Stimulated activated CD8-positive, alpha-beta memory T cell treated with anti-CD3 and anti-CD28 coated beads, Interleukin-15, amount 100 ng/mL, for 24 hours (primary cell): ENCODE results near the gene MYOCOS.
"Not testable (repeated sequence)": the region's sequence is repeated elsewhere in the genome, so short reads cannot be mapped to it uniquely, and the experiment has no call there.

Experiments used
- DNase-seq: peaks from one replicate; pipeline ENCODE4 v3.0.0-alpha.2; 2020; ENCODE audit warnings: low read depth

MYOCOS gene

DNA sequence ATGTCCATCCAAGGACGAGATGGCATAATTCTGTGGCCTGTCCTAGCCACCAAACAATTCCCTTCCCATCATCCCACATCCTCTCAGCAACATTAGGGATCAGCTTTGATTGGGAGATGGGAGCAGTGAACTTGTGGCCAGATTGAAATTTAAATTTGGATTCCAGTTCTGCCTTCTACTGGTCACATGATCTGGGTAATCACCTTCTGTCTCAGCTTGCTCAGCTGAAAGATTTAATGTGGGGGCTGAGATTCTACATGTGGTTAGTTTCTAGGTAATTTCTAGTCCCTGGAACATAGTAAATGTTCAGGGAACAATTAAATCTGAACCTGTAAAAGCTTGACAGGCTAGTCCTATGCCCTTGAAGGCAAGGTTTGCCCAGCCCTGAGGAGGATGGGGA, 3.2 kb downstream of the MYOCOS start:
- no peak for DNase-seq

DNA sequence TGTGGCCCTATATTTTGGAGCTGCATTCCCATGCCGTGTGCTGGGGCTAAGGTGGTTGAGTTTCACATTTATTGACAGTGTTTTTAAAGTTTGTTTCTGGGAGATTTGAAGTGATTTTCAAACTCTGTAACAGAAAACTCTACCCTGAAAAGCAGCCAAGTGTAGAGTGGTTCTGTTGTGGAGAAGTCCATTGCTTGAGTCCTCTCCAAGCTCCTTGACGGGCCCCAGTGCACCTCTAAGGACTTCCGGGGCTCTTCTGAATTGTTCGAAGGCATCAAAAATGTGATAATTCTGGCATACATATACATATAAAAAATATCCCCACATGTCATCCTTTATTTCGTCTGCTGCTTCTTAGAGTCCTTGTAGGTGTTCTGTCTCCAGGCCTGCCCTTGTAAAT, 5.0 kb downstream of the MYOCOS start:
- no peak for DNase-seq

DNA sequence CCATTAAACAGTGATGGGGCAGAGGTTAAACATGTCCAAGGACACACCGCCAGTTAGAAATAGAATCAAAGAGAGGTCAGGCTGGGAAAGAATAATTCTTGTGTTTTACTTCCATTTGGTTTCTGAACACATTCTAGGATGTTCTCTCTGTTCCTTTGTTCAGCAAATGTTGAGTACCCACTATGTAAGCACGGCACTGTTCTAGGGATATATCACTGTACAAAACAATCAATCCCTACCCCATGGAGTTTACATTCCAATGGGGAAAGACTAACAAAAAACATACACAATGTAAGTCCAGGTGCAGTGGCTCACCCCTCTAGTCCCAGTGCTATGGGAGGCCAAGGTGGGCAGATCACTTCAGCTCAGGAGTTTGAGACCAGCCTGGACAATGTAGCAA, 6.2 kb downstream of the MYOCOS start:
- DNase-seq, result no peak

DNA sequence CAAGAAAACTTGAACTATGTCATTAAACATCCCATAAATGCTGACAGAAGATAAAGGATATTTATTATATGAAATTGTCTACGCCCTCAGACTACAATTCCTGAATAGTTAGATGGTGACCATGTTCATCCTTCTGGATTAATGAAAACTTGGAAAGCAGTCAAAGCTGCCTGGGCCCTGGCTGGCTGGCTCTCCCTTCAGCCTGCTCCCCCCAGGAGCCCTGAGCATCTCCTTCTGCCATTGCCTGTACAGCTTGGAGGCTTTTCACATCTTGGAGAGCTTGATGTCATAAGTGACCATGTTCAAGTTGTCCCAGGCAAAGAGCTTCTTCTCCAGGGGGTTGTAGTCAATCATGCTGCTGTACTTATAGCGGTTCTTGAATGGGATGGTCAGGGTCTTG, 13.6 kb downstream of the MYOCOS start:
- no peak for DNase-seq

DNA sequence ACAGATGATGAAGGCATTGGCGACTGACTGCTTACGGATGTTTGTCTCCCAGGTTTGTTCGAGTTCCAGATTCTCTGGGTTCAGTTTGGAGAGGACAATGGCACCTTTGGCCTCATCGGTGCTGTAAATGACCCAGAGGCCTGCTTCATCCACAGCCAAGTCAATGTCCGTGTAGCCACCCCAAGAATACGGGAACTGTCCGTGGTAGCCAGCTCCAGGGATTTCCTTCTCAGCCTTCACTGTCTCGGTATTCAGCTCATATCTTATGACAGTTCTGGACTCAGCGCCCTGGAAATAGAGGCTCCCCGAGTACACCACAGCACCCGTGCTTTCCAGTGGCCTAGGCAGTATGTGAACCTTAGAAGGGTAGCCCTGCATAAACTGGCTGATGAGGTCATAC, 14.1 kb downstream of the MYOCOS start:
- DNase-seq, result no peak

DNA sequence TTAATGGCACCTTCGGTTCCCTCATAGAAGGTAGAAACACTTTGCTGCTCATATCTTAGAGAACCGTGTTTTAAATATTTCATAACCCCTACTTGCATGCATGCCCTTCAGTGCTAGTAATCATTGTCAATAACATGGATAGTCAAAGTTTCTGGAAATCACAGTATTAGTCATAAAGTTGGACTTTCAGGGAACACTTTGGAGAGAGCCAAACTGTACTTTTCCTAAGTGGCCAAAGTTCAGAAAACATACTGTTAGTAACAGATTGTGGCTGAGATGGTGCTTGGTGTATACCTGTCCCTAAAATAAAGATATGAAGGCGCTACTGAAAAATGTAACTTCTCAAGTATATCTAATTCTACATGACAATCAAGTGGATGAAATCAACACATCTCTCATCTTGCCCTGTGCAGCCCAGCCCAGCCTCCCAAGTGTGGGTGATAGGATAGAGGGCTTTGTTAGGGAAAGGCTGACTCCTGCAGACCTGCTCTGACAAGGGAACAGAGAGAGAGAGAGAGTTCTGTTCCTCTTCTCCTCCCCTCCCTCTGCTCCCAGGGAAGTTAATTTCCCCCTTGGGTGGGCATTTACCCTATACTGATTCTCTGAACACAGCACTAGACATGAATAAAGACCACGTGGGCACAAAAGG, 16.0 kb downstream of the MYOCOS start:
- DNase-seq, result no peak

DNA sequence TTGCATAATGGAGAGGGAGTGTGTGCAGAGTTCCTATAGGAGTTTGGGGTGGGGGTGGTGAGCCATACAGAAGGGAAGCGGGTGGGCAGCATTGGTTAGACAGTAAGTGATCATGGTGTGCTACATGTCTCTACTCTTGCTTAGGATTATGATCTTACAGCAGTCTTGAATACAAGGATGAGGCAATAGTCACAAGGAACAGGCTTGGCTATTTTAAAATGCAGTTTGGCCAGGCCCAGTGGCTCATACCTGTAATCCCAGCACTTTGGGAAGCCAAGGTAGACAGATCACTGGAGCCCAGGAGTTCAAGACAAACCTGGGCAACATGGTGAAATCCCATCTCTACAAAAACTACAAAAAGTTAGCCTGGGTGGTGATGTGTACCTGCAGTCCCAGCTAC, 18.2 kb downstream of the MYOCOS start:
- DNase-seq, result no peak

DNA sequence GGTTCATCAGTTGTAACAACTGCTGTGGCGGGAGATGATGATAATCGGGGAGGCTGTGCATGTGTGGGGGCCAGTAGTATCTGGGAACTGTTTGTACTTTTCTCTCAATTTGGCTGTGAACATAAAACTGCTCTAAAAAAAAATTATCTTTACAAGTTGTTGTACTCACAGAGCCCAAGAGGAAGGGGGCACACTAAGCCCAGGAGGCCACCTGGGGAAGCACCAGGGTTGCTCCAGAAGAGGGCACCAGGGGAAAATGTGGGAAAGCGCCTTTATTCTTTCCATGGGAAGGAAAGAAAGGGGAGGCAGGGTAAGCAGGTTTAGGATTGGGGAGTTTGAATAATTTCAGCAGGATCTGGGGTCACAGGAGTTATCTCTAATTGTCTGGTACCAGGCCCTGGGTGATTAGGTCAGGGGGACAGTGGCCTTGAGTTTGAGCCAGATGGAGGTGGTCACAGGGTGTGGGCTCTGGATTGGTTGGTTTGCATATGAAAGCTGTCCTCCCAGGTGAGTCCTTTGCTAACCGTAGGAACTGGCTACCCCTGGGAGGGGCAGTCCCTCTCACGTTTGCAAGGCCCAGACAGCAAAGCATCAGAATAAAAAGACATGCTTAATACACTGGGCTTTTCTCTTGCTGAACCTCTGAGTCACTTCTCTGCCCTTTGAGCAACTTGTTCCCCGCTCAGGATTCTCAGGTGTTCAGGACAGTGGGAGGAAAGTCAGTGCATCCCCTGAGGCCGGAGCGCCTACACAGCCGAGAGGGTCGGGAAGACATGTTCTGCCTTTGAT, 19.2 kb downstream of the MYOCOS start:
- no peak for DNase-seq

DNA sequence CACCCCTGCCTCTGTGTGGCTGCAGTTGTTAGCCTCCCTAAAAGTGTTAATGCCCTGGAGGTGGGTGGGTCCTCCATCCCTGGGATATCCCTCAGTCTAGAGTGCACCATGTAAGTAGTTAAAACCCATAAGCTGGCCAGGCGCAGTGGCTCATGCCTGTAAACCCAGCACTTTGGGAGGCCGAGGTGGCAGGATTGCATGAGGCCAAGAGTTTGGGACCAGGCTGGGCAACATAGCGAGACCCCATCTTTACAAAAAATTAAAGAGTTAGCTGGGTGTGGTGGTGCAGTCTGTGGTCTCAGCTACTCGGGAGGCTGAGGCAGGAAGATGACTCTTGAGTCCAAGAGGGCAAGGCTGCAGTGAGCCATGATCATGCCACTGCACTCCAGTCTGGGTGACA, 20.2 kb downstream of the MYOCOS start:
- no peak for DNase-seq

DNA sequence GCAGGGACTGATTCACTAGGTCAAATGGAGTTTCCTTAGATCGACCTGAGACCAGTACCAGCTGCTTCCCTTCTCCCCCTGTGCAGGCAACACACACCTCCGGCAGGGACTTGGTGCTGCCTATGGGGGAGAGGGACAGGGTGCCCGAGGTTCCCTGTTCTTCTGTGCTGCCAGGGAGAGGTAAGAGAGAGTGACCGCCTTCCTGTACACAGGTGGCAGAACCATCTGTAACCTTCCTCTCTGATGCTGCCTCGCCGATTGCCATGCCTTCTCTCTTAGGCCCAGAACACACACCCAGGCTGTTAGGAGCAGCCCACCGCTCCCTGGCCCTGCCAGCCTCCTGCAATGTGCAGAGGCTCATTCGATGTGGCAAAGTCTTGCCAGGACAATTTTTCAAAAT, 21.1 kb downstream of the MYOCOS start:
- no peak for DNase-seq

DNA sequence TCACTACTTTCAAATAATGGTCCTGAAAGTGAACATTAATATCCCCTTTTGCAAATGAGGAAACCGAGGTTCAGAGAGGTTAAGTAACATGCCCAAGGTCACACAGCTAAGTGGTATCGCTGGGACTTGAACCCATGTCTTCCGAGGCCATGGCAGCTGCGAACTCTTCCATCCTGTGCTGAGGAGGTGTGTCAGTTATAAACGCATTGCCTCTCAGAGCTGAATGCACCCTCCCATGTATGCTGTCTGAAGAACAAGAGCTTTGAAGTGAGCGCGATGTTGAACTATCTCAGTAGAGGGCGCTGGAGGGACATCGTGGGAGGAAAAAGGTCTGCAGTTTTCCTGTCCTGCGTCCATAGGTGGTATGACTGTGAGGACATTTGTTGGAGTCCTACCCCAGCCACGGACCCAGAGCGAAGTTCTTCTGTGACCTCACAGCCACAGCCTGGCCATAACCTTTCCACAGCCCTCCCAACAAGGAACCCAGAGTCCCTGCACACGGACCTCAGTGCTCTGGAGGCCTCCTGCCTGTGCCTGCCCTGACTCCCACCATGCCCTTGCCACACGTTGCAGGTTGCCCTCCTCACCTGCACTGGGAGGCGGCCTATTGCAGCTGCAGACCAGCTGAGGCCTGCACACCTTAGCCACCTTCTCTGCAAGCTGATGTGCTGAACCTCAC, 22.9 kb downstream of the MYOCOS start:
- DNase-seq, result no peak

DNA sequence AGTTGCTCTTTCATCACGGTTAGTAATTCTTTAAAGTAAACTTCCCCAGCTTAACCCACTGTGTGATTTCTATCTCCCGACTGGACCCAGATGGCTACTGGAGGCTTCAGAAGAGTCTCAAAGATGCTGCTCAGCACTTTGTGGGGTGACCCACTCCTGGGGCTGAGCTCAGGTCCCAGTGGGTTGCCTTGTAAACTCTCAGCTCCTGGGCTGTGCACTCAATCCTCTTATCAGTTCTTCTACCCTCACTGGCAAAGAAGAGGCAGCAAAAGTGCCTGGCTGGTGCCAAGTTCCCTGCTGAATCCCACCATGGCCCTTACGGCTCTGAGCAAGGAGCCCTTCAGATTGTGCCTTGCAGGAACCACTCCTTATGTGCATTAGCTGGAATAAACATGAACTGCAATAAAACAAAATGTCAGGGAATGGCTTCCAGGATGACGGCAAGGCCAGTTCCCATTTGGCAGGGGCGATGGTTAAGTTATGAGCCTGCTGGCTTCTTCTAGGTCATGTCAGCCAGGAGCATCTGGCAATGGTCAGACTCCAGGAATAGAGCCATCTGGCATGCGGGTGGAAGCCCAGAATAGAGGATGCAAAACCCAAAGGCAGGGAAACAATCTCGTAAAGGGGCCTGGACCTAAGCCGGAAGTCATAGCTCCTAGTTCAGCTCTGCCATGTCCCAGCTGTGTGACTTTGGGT, 23.7 kb downstream of the MYOCOS start:
- DNase-seq, result no peak

DNA sequence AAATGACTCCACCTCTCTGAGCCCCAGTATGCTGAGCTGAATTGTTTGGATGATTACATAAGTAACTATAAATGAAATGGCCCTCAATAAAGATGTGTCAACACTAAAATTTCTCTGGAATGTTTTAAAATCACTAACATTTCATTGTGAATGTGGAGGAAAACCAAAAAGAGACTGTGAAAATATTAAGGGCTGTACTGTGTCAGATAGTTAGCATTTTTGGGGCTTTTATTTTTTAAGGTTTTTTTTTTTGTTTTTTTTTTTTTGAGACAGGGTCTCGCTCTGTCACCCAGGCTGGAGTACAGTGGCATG, 24.2 kb downstream of the MYOCOS start:
- DNase-seq, result no peak

DNA sequence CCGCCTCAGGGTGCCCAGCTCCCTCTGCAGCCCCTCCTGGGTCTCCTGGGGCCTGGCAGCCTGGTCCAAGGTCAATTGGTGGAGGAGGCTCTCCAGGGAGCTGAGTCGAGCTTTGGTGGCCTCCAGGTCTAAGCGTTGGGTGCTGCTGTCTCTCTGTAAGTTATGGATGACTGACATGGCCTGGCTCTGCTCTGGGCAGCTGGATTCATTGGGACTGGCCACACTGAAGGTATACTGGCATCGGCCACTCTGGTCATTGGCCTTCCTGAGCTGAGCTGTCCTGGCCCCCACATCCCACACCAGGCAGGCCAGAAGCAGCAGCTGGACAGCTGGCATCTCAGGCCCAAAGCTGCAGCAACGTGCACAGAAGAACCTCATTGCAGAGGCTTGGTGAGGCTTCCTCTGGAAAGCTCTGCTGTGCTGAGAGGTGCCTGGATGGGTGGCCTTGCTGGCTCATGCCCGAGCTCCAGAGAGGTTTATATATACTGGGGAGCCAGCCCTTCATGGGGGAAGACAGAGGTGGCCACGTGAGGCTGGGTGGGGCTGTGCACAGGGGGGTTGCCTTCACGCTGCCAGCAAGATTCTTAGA, 30.3 kb downstream of the MYOCOS start, which contains the start of gene MYOC:
TSS of gene MYOC (minus strand) at position 455 of the 589 bp plus-strand sequence. CDS start at position 378, 77 bp downstream.
- DNase-seq, result no peak

DNA sequence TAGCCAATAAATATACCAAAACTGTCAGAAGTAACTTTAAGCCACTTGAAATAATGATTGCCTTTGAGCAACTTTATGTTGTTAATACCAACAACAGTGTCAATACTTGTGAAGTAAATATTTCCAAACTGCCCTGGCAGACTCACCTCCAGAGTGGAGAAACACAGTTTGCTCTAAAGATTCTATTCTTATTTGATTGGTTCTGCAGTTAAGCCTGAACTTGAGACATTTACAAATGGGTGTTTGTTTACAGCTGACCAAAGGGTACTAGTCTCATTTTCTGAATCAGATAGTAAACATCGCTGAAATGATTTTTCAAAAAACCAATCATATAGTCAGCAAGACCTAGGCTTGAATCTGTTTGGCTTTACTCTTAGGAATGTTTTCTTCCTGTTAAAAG, 31.8 kb downstream of the MYOCOS start:
- no peak for DNase-seq

DNA sequence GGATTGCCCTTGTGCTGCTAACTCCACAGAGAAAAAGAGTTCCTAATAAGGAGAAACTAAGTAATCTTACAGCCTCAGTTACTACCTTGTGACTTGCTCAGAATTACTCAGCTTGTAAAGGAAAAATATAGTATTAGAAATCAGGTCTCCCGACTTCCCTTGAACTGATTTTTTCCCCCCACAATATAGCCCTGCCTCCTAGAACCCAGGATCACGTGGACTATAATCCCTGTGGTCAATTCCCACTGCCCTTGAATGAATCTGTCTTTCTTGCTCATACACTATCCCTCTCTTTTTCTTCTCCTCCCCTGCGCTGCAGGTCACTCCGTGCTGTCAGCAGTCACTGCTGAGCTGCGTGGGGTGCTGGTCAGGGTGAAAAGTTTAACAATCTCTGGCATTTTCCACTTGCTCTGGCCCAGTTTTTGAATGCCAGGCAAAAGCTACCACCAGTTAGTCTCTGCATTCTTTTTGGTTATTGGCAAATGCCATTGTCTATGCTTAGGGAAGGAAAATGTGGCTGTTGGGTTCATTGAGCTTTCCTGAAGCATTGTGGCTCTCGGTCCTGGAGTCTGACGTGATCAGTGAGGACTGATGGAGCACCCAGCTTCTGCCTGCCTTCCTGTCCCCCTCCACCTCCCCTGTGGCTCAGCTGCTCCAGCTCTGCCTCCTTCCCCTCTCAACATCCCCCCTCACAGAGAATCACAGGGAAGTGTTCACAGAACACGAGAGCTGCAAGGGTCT, 32.3 kb downstream of the MYOCOS start:
- DNase-seq, result no peak

DNA sequence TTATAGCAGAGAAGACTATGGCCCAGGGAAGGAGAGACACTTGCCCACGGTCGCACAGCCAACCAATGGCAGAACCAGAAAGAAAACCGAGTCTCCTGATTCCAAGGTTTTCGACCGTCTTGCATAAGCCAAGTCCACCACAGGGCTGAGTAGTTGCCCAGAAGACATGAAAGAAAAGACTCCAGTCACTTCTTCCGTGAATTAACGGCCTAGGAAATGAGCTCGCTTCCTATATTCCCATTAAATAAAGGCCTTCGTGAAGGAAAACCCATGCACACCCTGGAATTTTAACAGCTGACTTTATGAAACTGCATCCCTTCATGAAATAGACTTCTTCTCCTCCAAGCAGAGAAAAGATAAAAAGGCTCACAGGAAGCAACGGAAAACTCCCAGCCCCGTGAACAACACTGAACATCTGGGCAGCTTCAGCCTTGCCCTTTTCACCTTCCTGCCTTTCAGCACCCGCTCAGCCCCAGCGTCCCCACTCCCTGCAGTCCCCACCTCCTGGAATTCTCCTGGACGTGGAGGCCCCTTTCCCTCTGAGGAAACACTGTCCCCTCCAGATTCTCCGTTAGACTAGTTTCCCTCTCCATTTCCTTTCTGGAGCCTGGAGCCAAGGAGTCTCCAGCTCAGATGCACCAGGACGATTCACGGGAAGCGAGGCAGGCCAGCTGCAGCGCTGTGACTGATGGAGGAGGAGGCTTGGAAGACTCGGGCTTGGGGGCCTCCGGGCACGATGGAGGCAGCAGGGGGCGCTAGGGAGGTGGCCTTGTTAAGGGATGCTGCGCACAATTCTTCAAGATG, 33.1 kb downstream of the MYOCOS start:
- DNase-seq, result peak; percentile 51

DNA sequence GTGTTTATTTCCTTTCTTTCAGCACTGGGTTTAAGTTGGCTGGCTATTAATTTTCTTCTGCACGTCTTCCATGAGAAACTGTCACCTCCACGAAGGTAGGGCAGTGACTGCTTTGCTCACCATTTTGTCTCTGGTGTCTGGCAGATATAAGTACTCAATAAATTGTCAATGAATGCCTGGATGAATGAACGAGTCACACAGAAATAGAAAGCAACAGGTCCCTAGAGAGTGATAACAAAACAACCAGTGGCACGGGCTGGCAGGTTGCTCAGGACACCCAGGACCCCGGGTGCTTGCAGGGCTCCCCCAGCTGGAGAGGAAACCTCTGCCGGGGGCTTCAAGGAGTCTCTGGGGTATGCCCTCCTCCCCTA, 33.7 kb downstream of the MYOCOS start:
- DNase-seq, result no peak

DNA sequence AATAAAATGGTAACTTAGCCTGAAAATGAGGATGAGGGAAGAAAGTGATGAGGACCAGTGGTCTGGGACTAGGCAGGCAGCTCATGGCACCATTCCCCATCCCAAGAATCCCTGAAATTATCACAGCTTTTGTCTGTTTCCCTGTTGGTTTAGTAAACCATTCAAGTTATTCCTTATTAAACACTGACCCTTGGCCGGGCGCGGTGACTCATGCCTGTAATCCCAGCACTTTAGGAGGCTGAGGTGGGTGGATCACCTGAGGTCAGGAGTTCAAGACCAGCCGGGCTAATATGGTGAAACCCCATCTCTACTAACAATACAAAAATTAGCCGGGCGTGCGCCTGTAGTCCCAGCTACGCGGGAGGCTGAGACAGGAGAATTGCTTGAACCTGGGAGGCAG, 34.2 kb downstream of the MYOCOS start:
- not testable (repeated sequence) for DNase-seq

DNA sequence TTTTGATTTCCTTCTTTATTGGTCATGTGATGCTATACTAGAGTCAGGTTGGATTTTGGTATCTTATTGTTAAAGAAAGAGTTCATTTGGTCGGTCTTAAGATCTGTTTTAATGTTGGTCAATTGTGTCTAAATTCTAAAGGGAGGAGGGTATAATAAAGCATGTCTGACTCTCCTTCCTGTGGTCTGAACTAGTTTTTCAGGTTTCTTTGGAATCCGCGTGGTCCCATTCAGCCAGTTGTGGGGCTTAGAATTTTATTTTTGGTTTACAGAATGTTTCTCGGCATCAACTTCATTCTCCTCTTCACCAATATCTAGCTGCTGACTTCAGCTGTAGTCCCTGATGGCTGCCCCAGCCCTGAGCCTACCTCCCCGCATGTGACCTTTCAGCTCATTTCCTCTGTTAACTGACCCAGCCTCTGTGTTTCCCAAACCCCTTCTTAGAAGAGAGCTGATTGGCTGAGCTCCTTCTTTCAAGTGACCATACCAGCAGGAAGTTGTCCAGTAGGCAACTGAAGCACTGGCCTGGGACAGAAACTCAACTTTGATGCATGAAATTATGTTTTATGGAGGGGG, 39.1 kb downstream of the MYOCOS start:
- no peak for DNase-seq
